Measurements from ENCODE around the gene TICAM2. TPM values are rescaled to one million over a fixed set of nuclear protein-coding genes. Genes with fewer than 3 reads are reported as not detected.

The TICAM2 gene
- total and polyA plus RNA-seq, 9 of the 15 experiments (the other 6 are each of a cell fraction or from before 2014, with no cell fraction given): 0.15 to 1.8 (median 0.98) TPM

DNA sequence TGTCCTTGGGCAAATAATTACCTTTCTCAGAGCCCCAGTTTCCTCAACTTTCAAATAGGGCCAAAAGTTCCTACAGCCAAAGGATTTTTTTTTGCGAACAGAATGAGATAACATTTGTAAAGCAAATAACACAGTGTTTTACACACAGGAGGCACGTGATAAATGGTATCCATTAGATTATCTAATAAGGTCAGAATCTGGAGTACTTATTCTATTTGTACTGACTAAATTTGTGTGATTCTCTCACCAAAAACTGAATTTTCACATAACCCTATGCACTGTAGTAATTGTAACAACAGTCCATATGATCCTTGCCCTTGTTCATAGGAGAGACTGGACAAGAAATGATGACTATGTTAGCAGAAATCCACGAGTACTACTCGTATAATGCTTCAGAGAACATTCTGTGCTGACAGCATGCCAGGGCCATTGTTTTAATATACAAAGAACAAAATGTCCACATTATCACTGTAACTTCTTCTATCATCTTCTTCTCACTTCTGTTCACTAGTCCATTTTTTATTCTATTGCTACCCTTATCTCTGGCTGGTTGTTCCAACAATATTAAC, 43.8 kb downstream of the TICAM2 start:
- H3K36me3 ChIP-seq (ENCODE audit: control insufficient read depth, insufficient read depth, low read length): no peaks in the 10 kb centered on the region
- intact Hi-C loops (cut with micrococcal nuclease): no loop called here
- TF ChIP-seq PHB2 (IDR thresholded peaks at IDR 0.05; ENCODE audit: low read depth) (no peak), ZNF384 (IDR thresholded peaks at IDR 0.05; ENCODE audit: low read depth, low read length) (no peak), SP2 (IDR thresholded peaks at IDR 0.05; ENCODE audit: extremely low read depth, low read depth, low read length, poor library complexity, severe bottlenecking) (no peak), SAP30 (IDR thresholded peaks at IDR 0.05; ENCODE audit: borderline replicate concordance, insufficient read depth, low read depth, low read length, poor library complexity, severe bottlenecking) (no peak), NELFE (IDR thresholded peaks at IDR 0.05; ENCODE audit: insufficient read depth, insufficient read length) (no peak), MTA2 (IDR thresholded peaks at IDR 0.05; ENCODE audit: low read depth) (no peak), SRSF1 (IDR thresholded peaks at IDR 0.05; ENCODE audit: low read depth, low read length) (no peak), NR2C1 (IDR thresholded peaks at IDR 0.05) (no peak), NR2C1 (tag; IDR thresholded peaks at IDR 0.05) (no peak), SFPQ (IDR thresholded peaks at IDR 0.05; ENCODE audit: low read depth, low read length) (no peak), ZNF584 (CRISPR knock-in tag; IDR thresholded peaks at IDR 0.05; ENCODE audit: low read depth) (no peak), HDAC3 (IDR thresholded peaks at IDR 0.05; ENCODE audit: borderline replicate concordance, partially characterized antibody) (no peak), ZNF224 (CRISPR knock-in tag; IDR thresholded peaks at IDR 0.05) (no peak), NEUROD1 (IDR thresholded peaks at IDR 0.05; ENCODE audit: borderline replicate concordance, low read depth, low read length, partially characterized antibody) (no peak), ZC3H4 (CRISPR knock-in tag; IDR thresholded peaks at IDR 0.05; ENCODE audit: borderline replicate concordance) (no peak), SRSF7 (optimal IDR thresholded peaks at IDR 0.05; ENCODE audit: low read depth, low read length) (no peak), ARHGAP35 (IDR thresholded peaks at IDR 0.05; ENCODE audit: partially characterized antibody) (no peak), GABPB1 (CRISPR knock-in tag; IDR thresholded peaks at IDR 0.05) (no peak)
- TF ChIP-seq, protein P1, sequence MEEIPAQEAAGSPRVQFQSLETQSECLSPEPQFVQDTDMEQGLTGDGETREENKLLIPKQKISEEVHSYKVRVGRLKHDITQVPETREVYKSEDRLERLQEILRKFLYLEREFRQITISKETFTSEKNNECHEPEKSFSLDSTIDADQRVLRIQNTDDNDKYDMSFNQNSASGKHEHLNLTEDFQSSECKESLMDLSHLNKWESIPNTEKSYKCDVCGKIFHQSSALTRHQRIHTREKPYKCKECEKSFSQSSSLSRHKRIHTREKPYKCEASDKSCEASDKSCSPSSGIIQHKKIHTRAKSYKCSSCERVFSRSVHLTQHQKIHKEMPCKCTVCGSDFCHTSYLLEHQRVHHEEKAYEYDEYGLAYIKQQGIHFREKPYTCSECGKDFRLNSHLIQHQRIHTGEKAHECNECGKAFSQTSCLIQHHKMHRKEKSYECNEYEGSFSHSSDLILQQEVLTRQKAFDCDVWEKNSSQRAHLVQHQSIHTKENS (CRISPR knock-in tag; IDR thresholded peaks at IDR 0.05): no peak
- TF ChIP-seq, protein P2, sequence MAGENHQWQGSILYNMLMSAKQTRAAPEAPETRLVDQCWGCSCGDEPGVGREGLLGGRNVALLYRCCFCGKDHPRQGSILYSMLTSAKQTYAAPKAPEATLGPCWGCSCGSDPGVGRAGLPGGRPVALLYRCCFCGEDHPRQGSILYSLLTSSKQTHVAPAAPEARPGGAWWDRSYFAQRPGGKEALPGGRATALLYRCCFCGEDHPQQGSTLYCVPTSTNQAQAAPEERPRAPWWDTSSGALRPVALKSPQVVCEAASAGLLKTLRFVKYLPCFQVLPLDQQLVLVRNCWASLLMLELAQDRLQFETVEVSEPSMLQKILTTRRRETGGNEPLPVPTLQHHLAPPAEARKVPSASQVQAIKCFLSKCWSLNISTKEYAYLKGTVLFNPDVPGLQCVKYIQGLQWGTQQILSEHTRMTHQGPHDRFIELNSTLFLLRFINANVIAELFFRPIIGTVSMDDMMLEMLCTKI (IDR thresholded peaks at IDR 0.05; ENCODE audit: partially characterized antibody): no peak
- no peak overlapping the region for H3K27ac ChIP-seq (ENCODE audit: extremely low read depth, low read depth, low read length)
- ChIA-PET CTCF (ENCODE audit: low intra/inter-chr PET ratio) (no interaction called here), POLR2A (no interaction called here)
- no peaks in the 10 kb centered on the region; a peak in 1 of 5 replicates for H3K4me1 ChIP-seq (replicated peaks in 1 of 2; ENCODE audit: control insufficient read depth in 2 of 2, insufficient read depth in 2 of 2, low read length in 2 of 2)
- ATAC-seq (no peak), FAIRE-seq (peak; percentile 65), DNase-seq (ENCODE audit: extremely low read depth in 1 of 4, low spot score in 3 of 4) (no peak)
- H3K4me2 ChIP-seq (ENCODE audit: insufficient read depth, low read length): no peak overlapping the region
- in situ Hi-C loops (cut with MboI): no loop called here
- no peak overlapping the region for H2AFZ ChIP-seq (ENCODE audit: low read depth, low read length)
- BruUV-seq (replicated peaks): no TSS peak
- H3K4me3 ChIP-seq: no peak overlapping the region
- H3K9me1 ChIP-seq (ENCODE audit: control insufficient read depth, insufficient read depth, low read length): no peaks in the 10 kb centered on the region
- WGBS (ENCODE audit: insufficient coverage, low coverage, missing lambda C conversion rate): 7% methylated on average over 4 of the region's 4 CpGs
- H3K27me3 ChIP-seq (ENCODE audit: control insufficient read depth in 2 of 2, insufficient read depth in 2 of 2, low read length in 2 of 2): no peaks in the 10 kb centered on the region
- H3K9me3 ChIP-seq (replicated peaks; ENCODE audit: control insufficient read depth, insufficient read depth, low read depth, low read length): no peaks in the 10 kb centered on the region
- H3K9ac ChIP-seq (ENCODE audit: insufficient read depth in 1 of 2, low read depth in 2 of 2, low read length in 2 of 2): no peak overlapping the region
- H3K79me2 ChIP-seq (ENCODE audit: control insufficient read depth, insufficient read depth, low read length): no peaks in the 10 kb centered on the region
- H4K20me1 ChIP-seq (replicated peaks; ENCODE audit: control insufficient read depth, insufficient read depth, low read length): no peaks in the 10 kb centered on the region
